GM18909 (cell line): ENCODE measurements around the gene HSD17B12.

Experiments used
- ATAC-seq: cut with Tn5 transposase; IDR thresholded peaks from one replicate; pipeline ENCODE4 v1.9.1; 2021; ENCODE audit warnings: mild to moderate bottlenecking; ENCODE audit not compliant: unreplicated experiment, poor library complexity

Gene HSD17B12

DNA sequence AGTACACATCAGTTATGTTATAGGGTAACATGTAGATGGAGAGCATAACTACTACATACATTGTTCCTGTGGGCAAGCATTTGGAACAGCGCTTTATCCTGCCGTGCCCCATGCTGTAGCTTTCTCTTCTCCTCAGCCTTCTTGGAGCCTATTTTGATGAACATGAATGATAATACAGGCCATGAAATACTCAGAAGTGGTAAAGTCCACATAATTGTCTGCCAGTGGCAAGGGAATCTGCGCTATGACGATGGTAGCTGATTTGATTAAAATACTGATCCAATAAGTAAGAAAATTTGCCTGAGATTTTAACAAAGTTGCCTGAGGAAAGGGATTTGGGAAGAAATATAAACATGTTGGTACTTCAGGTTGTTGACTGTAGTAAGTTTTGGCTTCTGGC, 223.4 kb downstream of the HSD17B12 start:
- ATAC-seq: no peak

DNA sequence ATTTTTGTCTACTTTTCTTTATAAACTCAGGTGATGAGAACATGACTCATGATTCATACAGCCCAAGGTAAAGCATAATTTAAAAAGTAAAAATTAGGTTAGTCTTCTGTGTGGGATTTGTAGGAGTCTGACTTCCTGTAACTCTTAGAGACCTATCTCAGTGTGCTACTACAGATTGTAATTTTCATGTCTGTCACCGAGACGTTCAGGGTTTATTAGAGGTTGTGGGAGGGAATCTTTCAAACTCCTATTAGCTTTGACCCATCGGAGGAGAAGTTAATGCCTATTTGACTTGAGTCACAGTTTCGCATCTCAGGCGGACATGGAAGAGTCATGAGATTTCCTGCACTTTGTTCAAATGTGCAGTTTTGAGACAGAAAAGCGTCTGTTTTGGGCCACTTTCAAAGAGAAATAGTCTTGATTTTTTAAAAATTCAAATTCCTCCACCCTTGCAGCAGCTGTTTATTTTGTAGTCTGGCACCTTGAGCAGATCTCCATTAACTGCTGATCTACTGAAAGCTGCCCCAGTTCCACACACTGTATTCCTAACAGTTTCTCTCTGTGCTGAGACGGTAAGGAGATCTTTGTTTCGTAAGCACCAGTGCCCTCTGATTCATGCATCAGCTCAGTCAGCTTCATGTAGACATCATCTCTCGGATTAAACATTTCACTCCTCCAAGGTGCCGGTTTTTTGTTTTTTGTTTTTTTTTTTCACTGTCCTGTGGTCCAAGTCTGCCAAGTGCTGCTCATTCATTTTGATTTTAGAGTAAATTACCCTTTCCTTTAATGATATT, 224.4 kb downstream of the HSD17B12 start:
- ATAC-seq: no peak

DNA sequence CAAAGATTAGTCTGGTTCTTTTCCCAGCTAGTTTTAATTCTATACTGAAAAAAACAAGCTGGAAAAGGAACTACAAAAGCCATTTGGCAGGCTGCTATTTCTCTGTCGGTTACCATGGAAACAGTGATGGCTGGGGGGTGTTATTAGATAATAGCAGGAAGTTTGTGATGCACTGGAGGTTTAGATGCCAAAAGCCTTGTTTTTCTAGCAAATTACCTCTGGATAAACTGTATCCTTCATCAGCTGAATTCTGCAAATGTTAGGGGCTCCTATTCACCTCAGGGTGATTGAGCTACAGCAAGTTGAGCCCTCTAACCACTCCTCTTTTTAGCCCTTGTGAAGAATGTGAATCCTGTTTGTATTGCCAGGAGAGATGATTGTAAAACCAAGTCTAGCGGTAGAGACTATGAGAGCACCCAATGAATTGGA, 225.3 kb downstream of the HSD17B12 start:
- no peak for ATAC-seq
